ENCODE results near the gene PRDM5. TPM values are rescaled to one million over a fixed set of nuclear protein-coding genes. Genes with fewer than 3 reads are reported as not detected.

The PRDM5 gene
- total and polyA plus RNA-seq, 2 donors (not counting 3 experiments of a cell fraction or from before 2014, with no cell fraction given) = 2.2 to 8.1 TPM

DNA sequence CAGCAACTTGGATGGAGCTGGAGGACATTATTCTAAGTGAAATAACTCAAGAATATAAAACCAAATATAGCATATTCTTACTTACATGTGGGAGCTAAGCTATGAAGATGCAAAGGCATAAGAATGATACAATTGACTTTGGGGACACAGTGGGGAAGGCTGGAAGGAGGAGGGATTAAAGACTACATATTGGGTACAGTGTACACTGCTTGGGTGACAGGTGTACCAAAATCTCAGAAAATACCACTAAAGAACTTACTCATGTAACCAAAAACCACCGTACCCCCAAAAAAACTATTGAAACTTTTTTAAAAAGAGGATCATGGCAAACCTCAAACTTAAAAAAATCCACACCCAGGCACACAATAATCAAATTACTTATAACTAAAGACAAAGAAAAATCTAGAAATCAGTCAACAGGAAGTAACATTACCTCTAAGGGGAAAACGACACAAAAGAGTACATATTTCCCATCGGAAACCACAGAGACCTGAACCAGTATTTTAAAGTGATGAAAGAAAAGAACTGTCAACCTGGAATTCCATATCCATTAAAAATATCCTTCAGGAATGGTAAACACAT, 241.8 kb downstream of the PRDM5 start:
- intact Hi-C loops (cut with micrococcal nuclease) (no loop called here), dilution Hi-C loops (cut with MboI; ENCODE audit: extremely low pct_ligation_motif_present, low sequenced_read_pairs) (no loop called here)
- Histone ChIP-seq H4K20me1 (replicated peaks; ENCODE audit: control insufficient read depth, extremely low read depth, insufficient read depth, low read length) (no peaks in the 10 kb centered on the region), H3K4me1 (ENCODE audit: control insufficient read depth, extremely low read depth, insufficient read depth, low read length) (no peaks in the 10 kb centered on the region), H3K9me3 (replicated peaks; ENCODE audit: control insufficient read depth, insufficient read depth, low read length) (no peaks in the 10 kb centered on the region), H2AFZ (ENCODE audit: low read depth, low read length) (no peak overlapping the region), H3K27ac (ENCODE audit: insufficient read depth, low read depth, low read length) (no peak overlapping the region), H3K79me2 (ENCODE audit: control insufficient read depth, insufficient read depth, low read length) (no peaks in the 10 kb centered on the region), H3K4me2 (ENCODE audit: insufficient read depth, low read length) (no peak overlapping the region), H3K9ac (replicated peaks; ENCODE audit: extremely low read depth, insufficient read depth, low read length) (no peak overlapping the region), H3K9me1 (replicated peaks; ENCODE audit: control insufficient read depth, extremely low read depth, insufficient read depth, low read length) (no peaks in the 10 kb centered on the region), H3K36me3 (ENCODE audit: control insufficient read depth in 2 of 2, extremely low read depth in 1 of 2, insufficient read depth in 2 of 2, low read length in 2 of 2) (no peaks in the 10 kb centered on the region), H3K27me3 (ENCODE audit: control insufficient read depth in 2 of 2, insufficient read depth in 2 of 2, low read length in 2 of 2) (no peaks in the 10 kb centered on the region), H3K4me3 (replicated peaks in 1 of 3; ENCODE audit: insufficient read depth in 1 of 3, low read depth in 1 of 3, low read length in 3 of 3) (no peak overlapping the region)
- TF ChIP-seq, protein P1, sequence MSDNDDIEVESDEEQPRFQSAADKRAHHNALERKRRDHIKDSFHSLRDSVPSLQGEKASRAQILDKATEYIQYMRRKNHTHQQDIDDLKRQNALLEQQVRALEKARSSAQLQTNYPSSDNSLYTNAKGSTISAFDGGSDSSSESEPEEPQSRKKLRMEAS (IDR thresholded peaks at IDR 0.05; ENCODE audit: insufficient read depth, insufficient read length) = no peak
- TF ChIP-seq FOS (IDR thresholded peaks at IDR 0.05; ENCODE audit: borderline replicate concordance, insufficient read depth, low read length) = no peak
- no peak for TF ChIP-seq POLR2AphosphoS5 (IDR thresholded peaks at IDR 0.05; ENCODE audit: insufficient read depth, low read depth, low read length)
- no peak for TF ChIP-seq POLR2A (IDR thresholded peaks at IDR 0.05; ENCODE audit: low read depth, low read length)
- no peak for TF ChIP-seq JUN (IDR thresholded peaks at IDR 0.05; ENCODE audit: borderline replicate concordance, insufficient read depth, insufficient read length, low read depth)
- TF ChIP-seq GATA2 (IDR thresholded peaks at IDR 0.05; ENCODE audit: insufficient read depth, insufficient read length, low read depth, low read length) = no peak
- no peak for TF ChIP-seq EZH2 (IDR thresholded peaks at IDR 0.05; ENCODE audit: borderline replicate concordance, low read depth, low read length, severe bottlenecking)
- TF ChIP-seq, protein P2, sequence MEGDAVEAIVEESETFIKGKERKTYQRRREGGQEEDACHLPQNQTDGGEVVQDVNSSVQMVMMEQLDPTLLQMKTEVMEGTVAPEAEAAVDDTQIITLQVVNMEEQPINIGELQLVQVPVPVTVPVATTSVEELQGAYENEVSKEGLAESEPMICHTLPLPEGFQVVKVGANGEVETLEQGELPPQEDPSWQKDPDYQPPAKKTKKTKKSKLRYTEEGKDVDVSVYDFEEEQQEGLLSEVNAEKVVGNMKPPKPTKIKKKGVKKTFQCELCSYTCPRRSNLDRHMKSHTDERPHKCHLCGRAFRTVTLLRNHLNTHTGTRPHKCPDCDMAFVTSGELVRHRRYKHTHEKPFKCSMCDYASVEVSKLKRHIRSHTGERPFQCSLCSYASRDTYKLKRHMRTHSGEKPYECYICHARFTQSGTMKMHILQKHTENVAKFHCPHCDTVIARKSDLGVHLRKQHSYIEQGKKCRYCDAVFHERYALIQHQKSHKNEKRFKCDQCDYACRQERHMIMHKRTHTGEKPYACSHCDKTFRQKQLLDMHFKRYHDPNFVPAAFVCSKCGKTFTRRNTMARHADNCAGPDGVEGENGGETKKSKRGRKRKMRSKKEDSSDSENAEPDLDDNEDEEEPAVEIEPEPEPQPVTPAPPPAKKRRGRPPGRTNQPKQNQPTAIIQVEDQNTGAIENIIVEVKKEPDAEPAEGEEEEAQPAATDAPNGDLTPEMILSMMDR (IDR thresholded peaks at IDR 0.05; ENCODE audit: extremely low read depth in 1 of 2, insufficient read depth in 1 of 2, low read depth in 1 of 2, low read length in 2 of 2) = no peak
- no peak for TF ChIP-seq MYC (IDR thresholded peaks at IDR 0.05; ENCODE audit: low read depth, low read length)
- no TSS peak for BruUV-seq (replicated peaks)
- POLR2A ChIA-PET = no interaction called here
- CTCF ChIA-PET = no interaction called here
- no peak for FAIRE-seq
- DNase-seq (ENCODE audit: low read depth, low spot score) = no peak

All from endothelial cell of umbilical vein (primary cell).